Tibial nerve (tissue), 4 donors: ENCODE measurements around the gene CARD14.

ENCODE experiments used
- CTCF ChIP-seq, 5 experiments: fragments of 200-600 bp in 3 of 5; fragments of 450-650 bp in 2 of 5; sonication (generic) in 3 of 5; IDR thresholded peaks; one replicate each; pipeline ENCODE4 v1.5.1; 2016 to 2019; ENCODE audit warnings: antibody characterized with exemption in 5 of 5, mild to moderate bottlenecking in 3 of 5, moderate library complexity in 2 of 5
- EP300 ChIP-seq, 2 donors: sonication (generic); formaldehyde crosslinking; IDR thresholded peaks; one replicate each; pipeline ENCODE4 v1.6.1; 2017; ENCODE audit warnings: antibody characterized with exemption in 2 of 2, mild to moderate bottlenecking in 1 of 2
- POLR2A ChIP-seq, 2 donors: fragments of 450-650 bp; IDR thresholded peaks; one replicate each; pipeline ENCODE4 v1.6.1; 2017; ENCODE audit warnings: antibody characterized with exemption in 2 of 2, mild to moderate bottlenecking in 2 of 2, moderate library complexity in 2 of 2

- no peak for TF ChIP-seq CTCF (IDR thresholded peaks at IDR 0.05)
- no peak for TF ChIP-seq POLR2A (IDR thresholded peaks at IDR 0.05)
- no peak for TF ChIP-seq EP300 (IDR thresholded peaks at IDR 0.05)
These were observed 25.3 kb downstream of the CARD14 start for GRCh38 chr17:80195141-80195540.
